DND-41 (cell line): Measurements from ENCODE around the gene ANAPC10.

Experiments
- ATAC-seq: fragments of 200-7000 bp; cut with Tn5 transposase; 3 replicates; pipeline ENCODE4 v1.9.1; 2021; ENCODE audit warnings: low read depth; ENCODE audit not compliant: insufficient read depth
- DNase-seq: peaks from one replicate; pipeline ENCODE4 v3.0.0-alpha.2; 2020
- H2AFZ ChIP-seq: 2 replicates; pipeline ENCODE4 v1.6.0; 2012; ENCODE audit warnings: low read depth, low read length
- H3K27ac ChIP-seq: 2 replicates; pipeline ENCODE4 v1.5.1; 2012; ENCODE audit warnings: low read length, inconsistent platforms
- H3K27me3 ChIP-seq: fragments of 200-600 bp; sonication (generic); 2 replicates; pipeline ENCODE4 v1.6.0; 2012; ENCODE audit warnings: low read length, mild to moderate bottlenecking, inconsistent platforms; ENCODE audit not compliant: insufficient read depth, poor library complexity
- H3K36me3 ChIP-seq: 2 replicates; pipeline ENCODE4 v1.5.1; 2012; ENCODE audit warnings: low read length, inconsistent platforms; ENCODE audit not compliant: insufficient read depth
- H3K4me1 ChIP-seq: 2 replicates; pipeline ENCODE4 v1.5.1; 2012; ENCODE audit warnings: mild to moderate bottlenecking, low read length; ENCODE audit not compliant: insufficient read depth
- H3K4me2 ChIP-seq: 2 replicates; pipeline ENCODE4 v1.6.0; 2012; ENCODE audit warnings: mild to moderate bottlenecking, moderate library complexity, low read length, inconsistent platforms; ENCODE audit not compliant: insufficient read depth
- H3K4me3 ChIP-seq, 2 experiments: fragments of 200-600 bp in 1 of 2; shearing (Covaris generic) in 1 of 2; 2 replicates each; pipeline ENCODE4 v1.5.1; 2012 to 2016; ENCODE audit warnings: inconsistent platforms in 2 of 2, low read length in 2 of 2, mild to moderate bottlenecking in 2 of 2, low read depth in 1 of 2, moderate library complexity in 1 of 2
- H3K79me2 ChIP-seq: 2 replicates; pipeline ENCODE4 v1.6.0; 2012; ENCODE audit warnings: low read length, inconsistent platforms; ENCODE audit not compliant: insufficient read depth
- H3K9ac ChIP-seq: 2 replicates; pipeline ENCODE4 v1.6.0; 2012; ENCODE audit warnings: low read depth, mild to moderate bottlenecking, inconsistent platforms, low read length, moderate library complexity
- H3K9me3 ChIP-seq: 2 replicates; pipeline ENCODE4 v1.5.1; 2012; ENCODE audit warnings: low read length, moderate library complexity, mild to moderate bottlenecking, inconsistent platforms; ENCODE audit not compliant: insufficient read depth, severe bottlenecking
- H4K20me1 ChIP-seq: 2 replicates; pipeline ENCODE4 v1.6.0; 2012; ENCODE audit warnings: low read length; ENCODE audit not compliant: insufficient read depth
- EZH2 ChIP-seq: IDR thresholded peaks from 3 replicates; pipeline ENCODE4 v1.6.1; 2012; ENCODE audit warnings: borderline replicate concordance, low read depth, mild to moderate bottlenecking, moderate library complexity, low read length, inconsistent platforms; ENCODE audit not compliant: severe bottlenecking
- TF ChIP-seq, protein P1 (sequence below): IDR thresholded peaks from 2 replicates; pipeline ENCODE4 v1.5.1; 2012; ENCODE audit warnings: borderline replicate concordance, low read length, moderate library complexity, mild to moderate bottlenecking; ENCODE audit not compliant: poor library complexity, severe bottlenecking; ENCODE audit errors: extremely low read depth

ANAPC10 gene

DNA sequence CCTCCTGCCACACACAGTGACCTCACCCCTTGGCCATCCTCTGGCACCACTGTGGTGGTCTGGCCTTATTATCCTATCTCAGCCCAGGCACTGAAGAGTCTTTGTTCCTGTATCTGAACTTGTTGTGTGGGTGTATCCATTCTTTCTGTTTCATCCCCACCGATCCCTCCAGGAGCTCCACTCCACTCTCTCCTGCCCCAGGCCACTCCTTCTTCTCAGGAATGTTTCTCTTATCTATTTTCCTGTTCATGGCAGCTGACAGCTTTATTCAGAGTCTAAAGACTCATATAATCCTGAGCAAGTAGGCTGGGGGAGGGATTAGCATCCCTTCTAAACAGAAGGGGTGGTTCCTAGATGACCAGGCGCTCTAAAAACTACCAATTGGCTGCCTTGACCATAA is 150.0 kb downstream of the ANAPC10 start:
- Histone ChIP-seq H3K9ac (no peak overlapping the region), H3K4me1 (no peaks in the 10 kb centered on the region), H3K9me3 (peaks cover 7% of the 10 kb centered on the region), H3K36me3 (no peaks in the 10 kb centered on the region), H2AFZ (no peak overlapping the region), H3K27ac (no peak overlapping the region), H4K20me1 (no peaks in the 10 kb centered on the region), H3K4me3 (no peak overlapping the region), H3K4me2 (no peak overlapping the region), H3K79me2 (no peaks in the 10 kb centered on the region), H3K27me3 (no peaks in the 10 kb centered on the region)
- DNase-seq (no peak), ATAC-seq (no peak)
- no peak for TF ChIP-seq EZH2
- TF ChIP-seq, protein P1, sequence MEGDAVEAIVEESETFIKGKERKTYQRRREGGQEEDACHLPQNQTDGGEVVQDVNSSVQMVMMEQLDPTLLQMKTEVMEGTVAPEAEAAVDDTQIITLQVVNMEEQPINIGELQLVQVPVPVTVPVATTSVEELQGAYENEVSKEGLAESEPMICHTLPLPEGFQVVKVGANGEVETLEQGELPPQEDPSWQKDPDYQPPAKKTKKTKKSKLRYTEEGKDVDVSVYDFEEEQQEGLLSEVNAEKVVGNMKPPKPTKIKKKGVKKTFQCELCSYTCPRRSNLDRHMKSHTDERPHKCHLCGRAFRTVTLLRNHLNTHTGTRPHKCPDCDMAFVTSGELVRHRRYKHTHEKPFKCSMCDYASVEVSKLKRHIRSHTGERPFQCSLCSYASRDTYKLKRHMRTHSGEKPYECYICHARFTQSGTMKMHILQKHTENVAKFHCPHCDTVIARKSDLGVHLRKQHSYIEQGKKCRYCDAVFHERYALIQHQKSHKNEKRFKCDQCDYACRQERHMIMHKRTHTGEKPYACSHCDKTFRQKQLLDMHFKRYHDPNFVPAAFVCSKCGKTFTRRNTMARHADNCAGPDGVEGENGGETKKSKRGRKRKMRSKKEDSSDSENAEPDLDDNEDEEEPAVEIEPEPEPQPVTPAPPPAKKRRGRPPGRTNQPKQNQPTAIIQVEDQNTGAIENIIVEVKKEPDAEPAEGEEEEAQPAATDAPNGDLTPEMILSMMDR = no peak
